MM.1S (cell line): ENCODE data around the gene ATIC.

Experiments used
- CTCF ChIP-seq: fragments of 300-600 bp; sonication (generic); IDR thresholded peaks from 2 replicates; pipeline ENCODE4 v1.5.1; 2016; ENCODE audit warnings: antibody characterized with exemption, low read length, mixed read lengths
- EZH2 ChIP-seq: fragments of 300-600 bp; sonication (generic); optimal IDR thresholded peaks from 2 replicates; pipeline ENCODE3; 2017; ENCODE audit warnings: low read depth, mild to moderate bottlenecking, antibody characterized with exemption, low read length, mixed read lengths
- EZH2phosphoT487 ChIP-seq: fragments of 300-600 bp; sonication (generic); IDR thresholded peaks from 2 replicates; pipeline ENCODE4 v1.6.1; 2018; ENCODE audit warnings: antibody characterized with exemption, low read length

- no peak for TF ChIP-seq CTCF
- no peak for TF ChIP-seq EZH2
- TF ChIP-seq EZH2phosphoT487: no peak
These were observed 47.5 kb upstream of the ATIC start for GRCh38 chr2:215264374-215264773.
